ENCODE data around the gene NPHP4. TPM values are rescaled to one million over a fixed set of nuclear protein-coding genes. Genes with fewer than 3 reads are reported as not detected.

The NPHP4 gene
- total and polyA plus RNA-seq, 2 donors (not counting 3 experiments of a cell fraction or from before 2014, with no cell fraction given), result 4.4 to 11.7 TPM

- CTCF ChIA-PET, result interaction anchor here (0.9 to 1.0 kb wide), 2 partner anchors 10 to 31 kb away, joined by 3 to 4 read pairs; no protein-coding TSS in a partner anchor
- no peak overlapping the region for H3K4me2 ChIP-seq (ENCODE audit: insufficient read depth, low read length)
- dilution Hi-C loops (cut with MboI; ENCODE audit: extremely low pct_ligation_motif_present, low sequenced_read_pairs) (no loop called here), intact Hi-C loops (cut with micrococcal nuclease) (no loop called here)
- no peaks in the 10 kb centered on the region for H3K4me1 ChIP-seq (ENCODE audit: control insufficient read depth, extremely low read depth, insufficient read depth, low read length)
- POLR2A ChIA-PET, result no interaction called here
- BruUV-seq (replicated peaks), result no TSS peak
- DNase-seq (ENCODE audit: low read depth, low spot score) (no peak), FAIRE-seq (no peak)
- no peaks in the 10 kb centered on the region for H3K36me3 ChIP-seq (ENCODE audit: control insufficient read depth in 2 of 2, extremely low read depth in 1 of 2, insufficient read depth in 2 of 2, low read length in 2 of 2)
- no peak overlapping the region for H2AFZ ChIP-seq (ENCODE audit: low read depth, low read length)
- no peak for TF ChIP-seq JUN (IDR thresholded peaks at IDR 0.05; ENCODE audit: borderline replicate concordance, insufficient read depth, insufficient read length, low read depth)
- no peaks in the 10 kb centered on the region for H3K9me1 ChIP-seq (replicated peaks; ENCODE audit: control insufficient read depth, extremely low read depth, insufficient read depth, low read length)
- no peak overlapping the region for H3K4me3 ChIP-seq (replicated peaks in 1 of 3; ENCODE audit: insufficient read depth in 1 of 3, low read depth in 1 of 3, low read length in 3 of 3)
- H3K9ac ChIP-seq (replicated peaks; ENCODE audit: extremely low read depth, insufficient read depth, low read length), result no peak overlapping the region
- no peaks in the 10 kb centered on the region for H4K20me1 ChIP-seq (replicated peaks; ENCODE audit: control insufficient read depth, extremely low read depth, insufficient read depth, low read length)
- no peak overlapping the region for H3K27ac ChIP-seq (ENCODE audit: insufficient read depth, low read depth, low read length)
- no peaks in the 10 kb centered on the region for H3K79me2 ChIP-seq (ENCODE audit: control insufficient read depth, insufficient read depth, low read length)
- H3K9me3 ChIP-seq (replicated peaks; ENCODE audit: control insufficient read depth, insufficient read depth, low read length), result no peaks in the 10 kb centered on the region
- H3K27me3 ChIP-seq (ENCODE audit: control insufficient read depth in 2 of 2, insufficient read depth in 2 of 2, low read length in 2 of 2), result no peaks in the 10 kb centered on the region
These were observed 11.6 kb upstream of the NPHP4 start for GRCh38 chr1:6003568-6004411.

- dilution Hi-C loops (cut with MboI; ENCODE audit: extremely low pct_ligation_motif_present, low sequenced_read_pairs), result no loop called here
- no peak overlapping the region for H3K4me3 ChIP-seq (replicated peaks in 1 of 3; ENCODE audit: insufficient read depth in 1 of 3, low read depth in 1 of 3, low read length in 3 of 3)
- no peaks in the 10 kb centered on the region for H3K9me3 ChIP-seq (replicated peaks; ENCODE audit: control insufficient read depth, insufficient read depth, low read length)
- intact Hi-C loops (cut with micrococcal nuclease), result no loop called here
- no peaks in the 10 kb centered on the region for H3K9me1 ChIP-seq (replicated peaks; ENCODE audit: control insufficient read depth, extremely low read depth, insufficient read depth, low read length)
- H3K4me2 ChIP-seq (ENCODE audit: insufficient read depth, low read length), result no peak overlapping the region
- no peak for DNase-seq (ENCODE audit: low read depth, low spot score)
- no peaks in the 10 kb centered on the region for H4K20me1 ChIP-seq (replicated peaks; ENCODE audit: control insufficient read depth, extremely low read depth, insufficient read depth, low read length)
- no peak overlapping the region for H3K9ac ChIP-seq (replicated peaks; ENCODE audit: extremely low read depth, insufficient read depth, low read length)
- TF ChIP-seq POLR2AphosphoS5 (IDR thresholded peaks at IDR 0.05; ENCODE audit: insufficient read depth, low read depth, low read length) (no peak), GATA2 (IDR thresholded peaks at IDR 0.05; ENCODE audit: insufficient read depth, insufficient read length, low read depth, low read length) (no peak), CTCF (IDR thresholded peaks at IDR 0.05; ENCODE audit: extremely low read depth in 1 of 2, insufficient read depth in 1 of 2, low read depth in 1 of 2, low read length in 2 of 2) (no peak), MYC (IDR thresholded peaks at IDR 0.05; ENCODE audit: low read depth, low read length) (no peak), EZH2 (IDR thresholded peaks at IDR 0.05; ENCODE audit: borderline replicate concordance, low read depth, low read length, severe bottlenecking) (no peak), POLR2A (IDR thresholded peaks at IDR 0.05; ENCODE audit: low read depth, low read length) (no peak), FOS (IDR thresholded peaks at IDR 0.05; ENCODE audit: borderline replicate concordance, insufficient read depth, low read length) (no peak), JUN (IDR thresholded peaks at IDR 0.05; ENCODE audit: borderline replicate concordance, insufficient read depth, insufficient read length, low read depth) (no peak), MAX (IDR thresholded peaks at IDR 0.05; ENCODE audit: insufficient read depth, insufficient read length) (no peak)
- CTCF ChIA-PET, result interaction anchor here (0.7 to 1.0 kb wide), 2 partner anchors 32 to 50 kb away, joined by 3 to 4 read pairs; no protein-coding TSS in a partner anchor
- POLR2A ChIA-PET, result no interaction called here
- H3K27ac ChIP-seq (ENCODE audit: insufficient read depth, low read depth, low read length), result no peak overlapping the region
- no peaks in the 10 kb centered on the region for H3K79me2 ChIP-seq (ENCODE audit: control insufficient read depth, insufficient read depth, low read length)
- H2AFZ ChIP-seq (ENCODE audit: low read depth, low read length), result no peak overlapping the region
- no peak for FAIRE-seq
- H3K36me3 ChIP-seq (ENCODE audit: control insufficient read depth in 2 of 2, extremely low read depth in 1 of 2, insufficient read depth in 2 of 2, low read length in 2 of 2), result no peaks in the 10 kb centered on the region
- no TSS peak for BruUV-seq (replicated peaks)
- no peaks in the 10 kb centered on the region for H3K27me3 ChIP-seq (ENCODE audit: control insufficient read depth in 2 of 2, insufficient read depth in 2 of 2, low read length in 2 of 2)
- no peaks in the 10 kb centered on the region for H3K4me1 ChIP-seq (ENCODE audit: control insufficient read depth, extremely low read depth, insufficient read depth, low read length)
These were observed 10.7 kb upstream of the NPHP4 start for GRCh38 chr1:6002714-6003501.

Measured in endothelial cell of umbilical vein (primary cell).